ENCODE measurements around the gene CREBBP.

The CREBBP gene

DNA sequence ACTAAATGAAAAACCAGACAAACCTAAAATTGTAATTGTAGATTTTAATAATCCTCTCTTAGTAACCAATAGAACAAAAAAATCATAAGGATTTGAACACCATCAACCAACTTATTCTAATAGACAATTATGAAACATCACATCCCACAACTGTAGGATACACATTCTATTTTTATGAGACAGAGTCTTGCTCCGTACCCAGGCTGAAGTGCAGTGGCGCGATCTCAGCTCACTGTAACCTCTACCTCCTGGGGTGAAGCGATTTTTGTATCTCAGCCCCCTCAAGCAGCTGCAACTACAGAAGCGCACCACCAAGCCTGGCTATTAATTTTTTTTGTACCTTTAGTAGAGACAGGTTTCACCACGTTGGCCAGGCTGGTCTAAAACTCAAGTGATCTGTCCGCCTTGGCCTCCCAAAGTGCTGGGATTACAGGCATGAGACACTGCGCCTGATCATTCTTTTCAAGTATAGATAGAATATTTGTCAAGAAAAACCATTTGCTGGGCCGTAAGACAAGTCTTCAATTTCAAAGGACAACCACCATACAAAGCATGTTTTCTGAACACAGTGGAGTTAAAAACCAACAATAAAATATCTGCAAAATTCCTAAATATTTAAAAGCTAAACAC lies 49.8 kb downstream of the CREBBP start:
- H3K9me3 Mint-ChIP-seq, result peaks cover 20% of the 10 kb centered on the region
- H3K27me3 Mint-ChIP-seq (ENCODE audit: low read depth), result no peaks in the 10 kb centered on the region
- no peak overlapping the region for H3K27ac Mint-ChIP-seq
- no peak overlapping the region for H3K4me3 Mint-ChIP-seq
- H3K4me1 Mint-ChIP-seq (ENCODE audit: low read depth), result peaks cover 13% of the 10 kb centered on the region
- peaks cover 34% of the 10 kb centered on the region for H3K36me3 Mint-ChIP-seq (ENCODE audit: low read depth)

- Mint-ChIP-seq H3K27me3 (ENCODE audit: low read depth) (no peaks in the 10 kb centered on the region), H3K27ac (no peak overlapping the region), H3K36me3 (ENCODE audit: low read depth) (peaks cover 34% of the 10 kb centered on the region), H3K4me3 (no peak overlapping the region), H3K9me3 (peaks cover 20% of the 10 kb centered on the region), H3K4me1 (ENCODE audit: low read depth) (peaks cover 22% of the 10 kb centered on the region)
These were observed 50.6 kb downstream of the CREBBP start for GRCh38 chr16:3829631-3830536.

DNA sequence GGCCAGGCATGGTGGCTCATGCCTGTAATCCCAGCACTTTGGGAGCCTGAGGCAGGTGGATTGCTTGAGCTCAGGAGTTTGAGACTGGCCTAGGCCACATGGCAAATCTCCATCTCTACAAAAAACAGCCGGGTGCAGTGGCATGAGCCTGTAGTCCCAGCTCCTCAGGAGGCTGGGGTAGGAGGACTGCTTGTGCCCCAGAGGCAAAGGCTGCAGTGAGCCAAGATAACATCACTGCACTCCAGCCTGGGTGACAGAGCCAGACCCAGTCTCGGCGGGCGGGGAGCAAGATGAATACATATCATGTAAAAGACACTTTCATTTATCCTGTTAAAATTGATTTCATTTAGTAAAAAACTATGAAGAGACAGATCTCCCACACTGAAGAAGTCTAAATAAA lies 54.6 kb downstream of the CREBBP start:
- Mint-ChIP-seq H3K9me3 (no peaks in the 10 kb centered on the region), H3K36me3 (ENCODE audit: low read depth) (peaks cover 7% of the 10 kb centered on the region), H3K27ac (no peak overlapping the region), H3K4me3 (no peak overlapping the region), H3K27me3 (ENCODE audit: low read depth) (peaks cover 4% of the 10 kb centered on the region), H3K4me1 (ENCODE audit: low read depth) (peaks cover 55% of the 10 kb centered on the region)

- H3K4me1 Mint-ChIP-seq (ENCODE audit: low read depth), result peaks cover 60% of the 10 kb centered on the region
These were observed 55.4 kb downstream of the CREBBP start for GRCh38 chr16:3825103-3825502.

DNA sequence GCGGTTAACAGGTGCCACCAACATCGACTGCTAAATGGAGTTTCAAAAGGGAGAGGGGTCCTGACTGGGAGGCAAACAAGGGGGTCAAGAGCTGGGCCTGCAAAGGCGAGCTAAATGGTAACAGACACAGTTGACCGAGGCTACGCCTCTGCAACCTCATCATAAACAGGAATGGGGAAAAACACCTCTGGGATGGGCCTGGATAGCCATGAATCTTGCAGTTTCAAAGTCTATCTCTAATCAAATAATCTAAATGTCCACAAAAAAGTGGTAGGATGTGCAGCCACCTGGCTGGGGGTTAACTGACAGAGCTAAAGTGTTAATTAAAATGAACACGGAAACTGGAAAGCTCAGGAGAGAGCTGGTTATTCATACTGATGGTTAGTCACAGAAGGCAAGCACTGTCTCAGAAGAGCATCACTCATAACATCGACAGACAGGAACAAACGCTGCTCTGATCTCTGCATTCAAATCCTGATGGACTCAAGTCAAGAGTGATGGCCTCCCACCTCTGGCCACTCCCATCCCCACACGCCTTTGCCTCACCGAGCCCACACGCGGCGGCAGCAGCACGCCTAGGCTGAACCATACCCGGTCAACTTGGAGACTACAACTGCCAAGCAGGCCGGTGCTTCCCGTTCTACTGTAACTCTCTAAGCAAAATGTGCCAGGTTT lies 56.3 kb downstream of the CREBBP start:
- no peaks in the 10 kb centered on the region for H3K9me3 Mint-ChIP-seq
- H3K4me1 Mint-ChIP-seq (ENCODE audit: low read depth), result peaks cover 65% of the 10 kb centered on the region
- H3K36me3 Mint-ChIP-seq (ENCODE audit: low read depth), result peaks cover 2% of the 10 kb centered on the region
- H3K27me3 Mint-ChIP-seq (ENCODE audit: low read depth), result peaks cover 4% of the 10 kb centered on the region
- no peak overlapping the region for H3K27ac Mint-ChIP-seq
- no peak overlapping the region for H3K4me3 Mint-ChIP-seq

More at GRCh38 chr16:3825103-3825502, 55.4 kb downstream of the CREBBP start:
- Mint-ChIP-seq H3K9me3 (no peaks in the 10 kb centered on the region), H3K27ac (no peak overlapping the region), H3K27me3 (ENCODE audit: low read depth) (peaks cover 4% of the 10 kb centered on the region), H3K4me3 (no peak overlapping the region), H3K36me3 (ENCODE audit: low read depth) (peaks cover 7% of the 10 kb centered on the region)

- Mint-ChIP-seq H3K27ac (no peak overlapping the region), H3K4me3 (no peak overlapping the region), H3K4me1 (ENCODE audit: low read depth) (peaks cover 72% of the 10 kb centered on the region)
These were observed 57.1 kb downstream of the CREBBP start for GRCh38 chr16:3823427-3823826.

GRCh38 chr16:3822366-3823045 lies 58.0 kb downstream of the CREBBP start:
- H3K27me3 Mint-ChIP-seq (ENCODE audit: low read depth), result peaks cover 4% of the 10 kb centered on the region
- peaks cover 4% of the 10 kb centered on the region for H3K36me3 Mint-ChIP-seq (ENCODE audit: low read depth)
- no peaks in the 10 kb centered on the region for H3K9me3 Mint-ChIP-seq
- H3K27ac Mint-ChIP-seq, result no peak overlapping the region
- H3K4me3 Mint-ChIP-seq, result peak overlapping the region; percentile 57
- peaks cover 78% of the 10 kb centered on the region for H3K4me1 Mint-ChIP-seq (ENCODE audit: low read depth)

More at GRCh38 chr16:3823427-3823826, 57.1 kb downstream of the CREBBP start:
- Mint-ChIP-seq H3K36me3 (ENCODE audit: low read depth) (peaks cover 2% of the 10 kb centered on the region), H3K9me3 (no peaks in the 10 kb centered on the region), H3K27me3 (ENCODE audit: low read depth) (peaks cover 4% of the 10 kb centered on the region)

DNA sequence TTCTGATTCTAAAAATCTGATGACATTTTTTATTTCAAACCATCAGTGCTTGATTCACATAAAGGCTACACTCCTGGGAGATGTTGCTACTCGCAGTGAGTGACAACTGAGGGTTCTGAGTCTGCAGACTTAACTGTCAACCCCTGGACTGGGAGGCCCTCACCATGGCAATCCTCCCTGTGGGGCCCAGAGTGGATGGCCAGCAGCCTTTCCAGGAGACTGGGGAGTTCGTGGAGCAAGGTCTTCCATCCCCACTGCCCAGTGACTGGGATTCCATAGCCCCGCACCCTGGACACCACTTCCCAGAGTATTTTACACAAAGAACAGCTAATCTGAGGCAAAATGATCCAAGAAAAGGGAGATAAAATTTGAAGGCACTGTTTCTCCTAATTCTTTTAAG lies 59.3 kb downstream of the CREBBP start:
- Mint-ChIP-seq H3K27me3 (ENCODE audit: low read depth) (peaks cover 4% of the 10 kb centered on the region), H3K36me3 (ENCODE audit: low read depth) (peaks cover 2% of the 10 kb centered on the region), H3K9me3 (no peaks in the 10 kb centered on the region), H3K4me1 (ENCODE audit: low read depth) (peaks cover 78% of the 10 kb centered on the region), H3K27ac (no peak overlapping the region), H3K4me3 (no peak overlapping the region)

- H3K4me1 Mint-ChIP-seq (ENCODE audit: low read depth), result peaks cover 70% of the 10 kb centered on the region
- H3K36me3 Mint-ChIP-seq (ENCODE audit: low read depth), result peaks cover 2% of the 10 kb centered on the region
- peak overlapping the region; percentile 43 for H3K4me3 Mint-ChIP-seq
- no peak overlapping the region for H3K27ac Mint-ChIP-seq
- peaks cover 4% of the 10 kb centered on the region for H3K27me3 Mint-ChIP-seq (ENCODE audit: low read depth)
- no peaks in the 10 kb centered on the region for H3K9me3 Mint-ChIP-seq
These were observed 60.5 kb downstream of the CREBBP start for GRCh38 chr16:3819746-3820724.

GRCh38 chr16:3819175-3819527 lies 61.4 kb downstream of the CREBBP start:
- H3K4me1 Mint-ChIP-seq (ENCODE audit: low read depth), result peaks cover 61% of the 10 kb centered on the region
- no peak overlapping the region for H3K4me3 Mint-ChIP-seq
- H3K27me3 Mint-ChIP-seq (ENCODE audit: low read depth), result peaks cover 4% of the 10 kb centered on the region
- no peak overlapping the region for H3K27ac Mint-ChIP-seq
- H3K36me3 Mint-ChIP-seq (ENCODE audit: low read depth), result peaks cover 2% of the 10 kb centered on the region
- no peaks in the 10 kb centered on the region for H3K9me3 Mint-ChIP-seq

DNA sequence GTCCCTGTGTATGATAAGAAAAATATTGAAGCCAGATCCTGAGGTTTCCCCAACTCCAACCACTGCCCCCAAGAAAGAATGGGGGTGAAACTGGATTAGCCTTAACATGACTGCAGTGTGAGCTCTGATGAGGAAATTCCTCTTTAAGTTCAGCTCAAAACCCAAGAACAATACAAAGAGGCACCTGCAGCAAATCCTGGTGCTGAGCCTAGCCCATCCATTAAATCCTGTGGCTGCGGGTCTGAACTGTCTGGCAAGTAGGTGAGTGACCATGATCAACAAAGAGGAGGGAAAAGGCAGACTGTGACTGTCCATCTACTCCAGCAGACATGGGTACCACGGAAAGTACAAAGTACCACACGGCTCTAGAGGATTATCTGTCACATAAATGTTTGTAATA lies 64.2 kb downstream of the CREBBP start:
- no peaks in the 10 kb centered on the region for H3K9me3 Mint-ChIP-seq

GRCh38 chr16:3814755-3815154 lies 65.8 kb downstream of the CREBBP start:
- no peaks in the 10 kb centered on the region for H3K9me3 Mint-ChIP-seq
- peaks cover 18% of the 10 kb centered on the region for H3K36me3 Mint-ChIP-seq (ENCODE audit: low read depth)
- no peak overlapping the region for H3K4me3 Mint-ChIP-seq
- no peaks in the 10 kb centered on the region for H3K27me3 Mint-ChIP-seq (ENCODE audit: low read depth)
- no peak overlapping the region for H3K27ac Mint-ChIP-seq
- H3K4me1 Mint-ChIP-seq (ENCODE audit: low read depth), result peaks cover 45% of the 10 kb centered on the region

More for the DNA sequence above, 64.2 kb downstream of the CREBBP start:
- no peak overlapping the region for H3K4me3 Mint-ChIP-seq
- H3K27me3 Mint-ChIP-seq (ENCODE audit: low read depth), result no peaks in the 10 kb centered on the region
- peaks cover 4% of the 10 kb centered on the region for H3K36me3 Mint-ChIP-seq (ENCODE audit: low read depth)
- H3K4me1 Mint-ChIP-seq (ENCODE audit: low read depth), result peaks cover 42% of the 10 kb centered on the region
- no peak overlapping the region for H3K27ac Mint-ChIP-seq

- H3K9me3 Mint-ChIP-seq, result no peaks in the 10 kb centered on the region
- no peak overlapping the region for H3K4me3 Mint-ChIP-seq
- peaks cover 26% of the 10 kb centered on the region for H3K36me3 Mint-ChIP-seq (ENCODE audit: low read depth)
- H3K4me1 Mint-ChIP-seq (ENCODE audit: low read depth), result peaks cover 47% of the 10 kb centered on the region
- no peak overlapping the region for H3K27ac Mint-ChIP-seq
- no peaks in the 10 kb centered on the region for H3K27me3 Mint-ChIP-seq (ENCODE audit: low read depth)
These were observed 67.9 kb downstream of the CREBBP start for GRCh38 chr16:3812469-3813172.
